ENCODE data around the gene MBD2. TPM values are rescaled to one million over a fixed set of nuclear protein-coding genes. Genes with fewer than 3 reads are reported as not detected.
A peak's percentile ranks its signal among the peaks of the same experiment; 100 is the strongest.
"Not testable (repeated sequence)": the region's sequence is repeated elsewhere in the genome, so short reads cannot be mapped to it uniquely, and the experiment has no call there.

MBD2 gene
- total RNA-seq, 1 donor, result 34.2 TPM

- DNase-seq (ENCODE audit: low read depth), result no peak
- TF ChIP-seq, protein P1, sequence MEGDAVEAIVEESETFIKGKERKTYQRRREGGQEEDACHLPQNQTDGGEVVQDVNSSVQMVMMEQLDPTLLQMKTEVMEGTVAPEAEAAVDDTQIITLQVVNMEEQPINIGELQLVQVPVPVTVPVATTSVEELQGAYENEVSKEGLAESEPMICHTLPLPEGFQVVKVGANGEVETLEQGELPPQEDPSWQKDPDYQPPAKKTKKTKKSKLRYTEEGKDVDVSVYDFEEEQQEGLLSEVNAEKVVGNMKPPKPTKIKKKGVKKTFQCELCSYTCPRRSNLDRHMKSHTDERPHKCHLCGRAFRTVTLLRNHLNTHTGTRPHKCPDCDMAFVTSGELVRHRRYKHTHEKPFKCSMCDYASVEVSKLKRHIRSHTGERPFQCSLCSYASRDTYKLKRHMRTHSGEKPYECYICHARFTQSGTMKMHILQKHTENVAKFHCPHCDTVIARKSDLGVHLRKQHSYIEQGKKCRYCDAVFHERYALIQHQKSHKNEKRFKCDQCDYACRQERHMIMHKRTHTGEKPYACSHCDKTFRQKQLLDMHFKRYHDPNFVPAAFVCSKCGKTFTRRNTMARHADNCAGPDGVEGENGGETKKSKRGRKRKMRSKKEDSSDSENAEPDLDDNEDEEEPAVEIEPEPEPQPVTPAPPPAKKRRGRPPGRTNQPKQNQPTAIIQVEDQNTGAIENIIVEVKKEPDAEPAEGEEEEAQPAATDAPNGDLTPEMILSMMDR (IDR thresholded peaks at IDR 0.05; ENCODE audit: insufficient read depth, low read length), result no peak
- H3K4me3 ChIP-seq (ENCODE audit: low read depth, low read length), result no peak overlapping the region
These were observed 93.8 kb downstream of the MBD2 start for GRCh38 chr18:54130631-54131030.

- no peak overlapping the region for H3K4me3 ChIP-seq (ENCODE audit: low read depth, low read length)
- DNase-seq (ENCODE audit: low read depth), result no peak
- TF ChIP-seq, protein P1 (IDR thresholded peaks at IDR 0.05; ENCODE audit: insufficient read depth, low read length), result no peak
These were observed 94.3 kb downstream of the MBD2 start for GRCh38 chr18:54130177-54130576.

DNA sequence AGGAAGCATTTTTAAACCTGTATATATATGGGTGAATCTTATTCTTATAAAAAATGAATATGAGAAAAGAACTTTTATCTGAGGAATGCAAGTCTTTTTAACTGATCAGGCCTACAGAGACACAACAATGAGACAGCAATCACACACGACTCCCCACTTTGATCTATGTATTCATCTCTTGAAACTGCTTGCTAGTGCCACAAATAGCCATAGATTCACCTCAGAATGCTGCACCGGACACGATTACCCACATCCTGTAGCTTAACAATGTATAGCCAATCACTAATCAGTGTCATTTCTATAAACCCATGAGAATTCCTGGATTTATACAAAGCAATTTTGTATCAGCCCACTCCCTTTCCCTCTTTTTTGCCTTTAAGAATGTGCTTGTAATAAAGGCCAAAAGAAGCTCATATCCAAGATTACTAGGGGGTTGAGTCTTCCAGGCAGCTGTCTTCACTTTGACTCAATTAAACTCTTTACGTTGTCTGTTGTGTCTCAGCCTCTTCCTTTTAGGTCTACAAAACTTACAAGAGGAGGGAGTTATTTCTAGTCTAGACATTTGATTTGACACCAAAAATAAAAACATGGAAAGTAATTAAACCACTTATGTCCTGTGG lies 94.9 kb downstream of the MBD2 start:
- no peak for DNase-seq (ENCODE audit: low read depth)
- TF ChIP-seq, protein P1 (IDR thresholded peaks at IDR 0.05; ENCODE audit: insufficient read depth, low read length), result no peak
- no peak overlapping the region for H3K4me3 ChIP-seq (ENCODE audit: low read depth, low read length)

DNA sequence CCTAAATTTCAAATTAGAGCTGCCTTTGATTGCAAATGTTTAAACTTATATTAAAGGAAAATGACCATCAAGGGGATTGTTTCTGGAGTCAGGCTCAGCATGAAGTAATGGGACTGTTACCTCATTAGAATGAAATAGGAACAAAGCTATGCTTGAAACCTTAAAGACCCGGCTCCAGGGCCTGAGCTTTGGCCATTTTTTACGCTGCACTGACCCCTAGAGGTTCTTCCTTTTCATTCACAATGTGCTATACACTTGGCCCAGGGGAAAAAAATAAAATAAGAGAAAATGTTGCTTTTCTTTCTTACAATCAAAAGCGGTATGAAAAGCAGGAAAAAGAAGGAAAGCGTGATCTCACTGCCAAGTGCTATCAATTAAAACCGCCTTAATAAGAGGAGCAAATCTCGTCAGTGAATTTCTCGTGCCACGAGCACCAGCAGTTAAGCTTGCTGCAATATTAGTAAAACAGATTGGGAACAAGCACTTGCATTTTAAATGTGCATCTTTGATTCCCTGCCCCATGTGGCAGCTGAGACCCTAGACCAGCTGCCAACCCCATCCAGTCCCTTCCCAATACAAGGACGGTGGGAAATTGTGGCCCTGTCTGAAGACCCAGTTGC lies 96.6 kb downstream of the MBD2 start:
- DNase-seq (ENCODE audit: low read depth), result peak; percentile 77
- no peak overlapping the region for H3K4me3 ChIP-seq (ENCODE audit: low read depth, low read length)
- TF ChIP-seq, protein P1 (IDR thresholded peaks at IDR 0.05; ENCODE audit: insufficient read depth, low read length), result peak; percentile 71

DNA sequence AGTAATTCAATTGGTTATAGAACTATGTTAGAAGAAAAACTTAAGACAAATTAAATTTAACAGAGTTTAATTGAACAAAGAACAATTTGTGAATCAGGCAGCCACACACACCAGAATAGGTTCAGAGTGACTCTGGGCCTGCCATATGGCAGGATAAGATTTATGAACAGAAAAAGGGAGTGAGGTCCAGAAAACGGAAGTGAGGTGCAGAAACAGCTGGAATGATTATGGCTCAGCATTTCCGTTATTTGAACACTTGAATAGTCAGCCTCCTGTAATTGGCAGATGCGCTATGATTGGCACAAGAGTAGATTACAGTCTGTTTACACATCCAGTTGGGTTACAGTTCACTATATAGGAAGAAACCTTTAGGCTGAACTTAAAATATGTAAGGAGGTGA lies 99.0 kb downstream of the MBD2 start:
- no peak for DNase-seq (ENCODE audit: low read depth)
- no peak overlapping the region for H3K4me3 ChIP-seq (ENCODE audit: low read depth, low read length)
- TF ChIP-seq, protein P1 (IDR thresholded peaks at IDR 0.05; ENCODE audit: insufficient read depth, low read length), result no peak

DNA sequence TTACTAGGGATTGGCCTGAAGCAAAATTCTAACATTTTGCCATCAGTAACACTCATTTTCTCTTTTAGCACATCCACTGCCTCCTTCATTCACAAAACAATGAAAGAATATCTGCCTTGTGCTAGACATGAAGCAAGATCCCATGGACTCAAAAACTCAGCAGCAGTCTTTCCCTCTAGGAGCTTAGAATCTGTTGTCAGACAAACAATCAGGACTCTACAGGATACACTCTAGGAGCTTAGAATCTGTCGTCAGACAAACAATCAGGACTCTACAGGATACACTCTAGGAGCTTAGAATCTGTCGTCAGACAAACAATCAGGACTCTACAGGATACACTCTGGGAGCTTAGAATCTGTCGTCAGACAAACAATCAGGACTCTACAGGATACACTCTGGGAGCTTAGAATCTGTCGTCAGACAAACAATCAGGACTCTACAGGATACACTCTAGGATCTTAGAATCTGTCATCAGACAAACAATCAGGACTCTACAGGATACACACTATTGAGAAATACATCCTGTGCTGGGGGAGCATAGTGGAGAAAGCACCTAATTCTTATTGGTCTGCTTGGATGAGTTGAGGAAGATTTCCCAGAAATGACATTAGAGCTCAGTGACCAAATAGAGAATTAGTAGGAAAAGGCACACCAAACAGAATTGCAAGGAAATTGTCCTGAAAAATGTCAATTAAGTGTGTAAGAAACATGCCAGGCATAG lies 100.6 kb downstream of the MBD2 start:
- not testable (repeated sequence) for H3K4me3 ChIP-seq (ENCODE audit: low read depth, low read length); DNase-seq (ENCODE audit: low read depth)

- peak; percentile 87 for DNase-seq (ENCODE audit: low read depth)
- TF ChIP-seq, protein P1 (IDR thresholded peaks at IDR 0.05; ENCODE audit: insufficient read depth, low read length), result peak; percentile 79
- H3K4me3 ChIP-seq (ENCODE audit: low read depth, low read length), result no peak overlapping the region
These were observed 104.9 kb downstream of the MBD2 start for GRCh38 chr18:54119524-54120019.

All from fibroblast of the aortic adventitia (primary cell).